Natural killer cell treated with Interleukin-12 subunit alpha and Interleukin-12 subunit beta and Interleukin-15 and Interleukin-18, amount 100 ng/mL, for 72 hours (primary cell): ENCODE data around the gene CTSG. TPM values are rescaled to one million over a fixed set of nuclear protein-coding genes. Genes with fewer than 3 reads are reported as not detected.
"Not testable (repeated sequence)": the region's sequence is repeated elsewhere in the genome, so short reads cannot be mapped to it uniquely, and the experiment has no call there.

Source experiments
- ATAC-seq, 2 donors: fragments of 150-1000 bp; cut with Tn5 transposase in 1 of 2; sonication (Bioruptor Pico), chemical (Tn5 transposase) in 1 of 2; 2 replicates each; pipeline ENCODE4 v1.10.0; 2021
- DNase-seq: peaks from one replicate; pipeline ENCODE4 v3.0.0; 2022; ENCODE audit warnings: low spot score
- H3K27ac Mint-ChIP-seq, 2 donors: 1 replicate in 1 of 2; 2 replicates in 1 of 2; pipeline ENCODE4 v1.8.0; 2022; ENCODE audit warnings: mixed read lengths in 2 of 2, mild to moderate bottlenecking in 1 of 2, moderate library complexity in 1 of 2
- H3K27me3 Mint-ChIP-seq, 2 donors: 1 replicate in 1 of 2; 2 replicates in 1 of 2; pipeline ENCODE4 v1.8.0; 2022; ENCODE audit warnings: mixed read lengths in 2 of 2
- H3K36me3 Mint-ChIP-seq: one replicate; pipeline ENCODE4 v1.8.0; 2022; ENCODE audit warnings: mixed read lengths
- H3K4me1 Mint-ChIP-seq, 2 donors: 1 replicate in 1 of 2; 2 replicates in 1 of 2; pipeline ENCODE4 v1.8.0; 2022; ENCODE audit warnings: low read depth in 2 of 2, mixed read lengths in 2 of 2, mild to moderate bottlenecking in 1 of 2
- H3K4me3 Mint-ChIP-seq: one replicate; pipeline ENCODE4 v1.8.0; 2022; ENCODE audit warnings: mixed read lengths
- H3K9me3 Mint-ChIP-seq: 2 replicates; pipeline ENCODE4 v1.8.0; 2022; ENCODE audit warnings: mixed read lengths
- total RNA-seq, 2 donors: library from RNA; stranded (reverse); gene quantifications; one replicate each; pipeline ENCODE4 v1.2.3, GENCODE V29; 2022

CTSG gene
- total RNA-seq, 2 donors from 2014 or later: not detected

GRCh38 chr14:24584402-24584801, 8.4 kb upstream of the CTSG start:
- not testable (repeated sequence) for H3K4me1 Mint-ChIP-seq, H3K4me3 Mint-ChIP-seq, H3K9me3 Mint-ChIP-seq, H3K27ac Mint-ChIP-seq, ATAC-seq, H3K27me3 Mint-ChIP-seq, DNase-seq
- peaks cover 11% of the 10 kb centered on the region for H3K36me3 Mint-ChIP-seq

DNA sequence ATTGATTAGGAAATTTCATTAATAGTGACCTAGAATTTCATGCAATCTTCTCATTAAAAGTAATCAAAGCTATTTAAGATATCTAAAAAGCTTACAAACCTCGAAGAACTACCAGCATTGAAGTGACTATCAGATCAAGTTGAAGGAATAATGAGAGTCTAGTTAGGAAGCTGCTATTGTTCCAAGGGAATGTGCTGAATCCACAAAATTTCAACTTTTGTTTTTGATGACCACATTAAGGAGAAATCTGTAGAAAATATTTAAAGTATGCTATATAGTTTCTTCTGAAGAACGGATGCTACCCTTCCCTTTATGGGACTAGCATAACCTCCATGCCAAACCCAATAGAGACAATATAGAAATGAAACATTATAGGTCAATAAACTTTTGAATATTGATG, 2.5 kb upstream of the CTSG start:
- no peak for DNase-seq
- Mint-ChIP-seq H3K9me3 (no peaks in the 10 kb centered on the region), H3K36me3 (no peaks in the 10 kb centered on the region), H3K4me3 (no peak overlapping the region), H3K27ac (no peak overlapping the region), H3K27me3 (no peaks in the 10 kb centered on the region), H3K4me1 (peaks cover 0 to 4% of the 10 kb centered on the region in 2 donors)
- no peak for ATAC-seq

GRCh38 chr14:24576771-24577170, 721 bp upstream of the CTSG start:
- no peaks in the 10 kb centered on the region for H3K36me3 Mint-ChIP-seq
- no peaks in the 10 kb centered on the region for H3K27me3 Mint-ChIP-seq
- H3K27ac Mint-ChIP-seq: no peak overlapping the region
- ATAC-seq (no peak), DNase-seq (no peak)
- peaks cover 0 to 4% of the 10 kb centered on the region in 2 donors for H3K4me1 Mint-ChIP-seq
- no peaks in the 10 kb centered on the region for H3K9me3 Mint-ChIP-seq
- no peak overlapping the region for H3K4me3 Mint-ChIP-seq

DNA sequence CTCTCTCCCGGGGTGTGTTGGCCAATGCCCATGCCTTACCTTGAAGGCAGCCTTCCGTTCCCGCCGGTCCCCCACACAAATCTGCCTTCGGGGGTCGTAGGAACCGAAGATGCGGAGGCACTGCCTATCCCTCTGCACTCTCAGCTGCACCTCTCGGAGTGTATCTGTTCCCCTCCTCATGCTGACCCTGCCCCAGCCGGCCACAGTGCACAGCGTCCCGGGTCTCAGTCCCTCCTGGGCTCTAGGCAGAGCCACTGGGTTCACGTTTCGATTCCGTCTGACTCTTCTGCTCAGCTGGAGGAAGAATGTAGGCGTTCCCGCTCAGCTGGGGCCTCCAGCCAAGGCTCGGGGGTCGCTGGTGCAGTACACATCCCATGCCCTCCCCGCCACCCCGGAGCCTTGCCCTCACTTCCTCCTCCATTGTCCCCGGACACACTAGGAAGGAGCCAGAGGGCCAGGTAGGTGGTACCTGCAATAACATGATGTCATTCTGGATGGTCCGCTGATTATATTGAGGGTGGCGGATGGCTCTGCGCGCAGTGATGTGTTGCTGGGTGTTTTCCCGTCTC, 1.8 kb downstream of the CTSG start:
- no peak for DNase-seq
- H3K27ac Mint-ChIP-seq: no peak overlapping the region
- no peak for ATAC-seq
- no peaks in the 10 kb centered on the region for H3K36me3 Mint-ChIP-seq
- H3K4me3 Mint-ChIP-seq: no peak overlapping the region
- peaks cover 0 to 3% of the 10 kb centered on the region in 2 donors for H3K27me3 Mint-ChIP-seq
- peaks cover 0 to 4% of the 10 kb centered on the region in 2 donors for H3K4me1 Mint-ChIP-seq
- no peaks in the 10 kb centered on the region for H3K9me3 Mint-ChIP-seq

GRCh38 chr14:24566318-24566717, 9.7 kb downstream of the CTSG start:
- Mint-ChIP-seq H3K9me3 (peaks cover 13% of the 10 kb centered on the region), H3K27ac (no peak overlapping the region), H3K27me3 (peaks cover 0 to 3% of the 10 kb centered on the region in 2 donors), H3K36me3 (peaks cover 33% of the 10 kb centered on the region), H3K4me3 (no peak overlapping the region), H3K4me1 (peaks cover 8 to 14% of the 10 kb centered on the region in 2 donors)
- peak in 1 of 2 donors; percentile 46 for ATAC-seq
- no peak for DNase-seq

DNA sequence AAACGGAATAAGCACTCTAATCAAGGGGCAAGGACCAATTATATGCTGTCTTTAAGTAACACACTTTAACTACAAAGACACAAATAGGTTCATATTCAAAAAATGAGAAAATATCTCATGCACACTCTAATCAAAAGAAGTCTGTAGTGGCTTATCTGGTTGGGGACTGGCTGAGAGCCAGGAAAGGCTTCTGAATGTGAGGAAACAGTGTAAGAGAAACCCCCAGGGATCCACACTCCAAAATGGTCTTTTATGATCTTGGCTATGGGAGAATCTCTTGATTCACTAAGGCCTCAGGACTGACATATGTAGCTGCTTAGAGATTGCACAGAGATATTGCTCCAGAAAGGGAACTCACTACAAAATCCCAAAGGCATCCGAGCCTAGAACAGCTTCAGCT, 10.3 kb downstream of the CTSG start:
- Mint-ChIP-seq H3K27ac (no peak overlapping the region), H3K4me3 (no peak overlapping the region), H3K9me3 (peaks cover 13% of the 10 kb centered on the region), H3K4me1 (peaks cover 8 to 14% of the 10 kb centered on the region in 2 donors), H3K27me3 (no peaks in the 10 kb centered on the region), H3K36me3 (peaks cover 33% of the 10 kb centered on the region)
- ATAC-seq: no peak
- DNase-seq: no peak

- ATAC-seq (no peak), DNase-seq (no peak)
- peaks cover 11% of the 10 kb centered on the region for H3K9me3 Mint-ChIP-seq
- H3K27ac Mint-ChIP-seq: no peak overlapping the region
- peaks cover 8 to 14% of the 10 kb centered on the region in 2 donors for H3K4me1 Mint-ChIP-seq
- H3K4me3 Mint-ChIP-seq: no peak overlapping the region
- H3K27me3 Mint-ChIP-seq: peaks cover 0 to 2% of the 10 kb centered on the region in 2 donors
- peaks cover 33% of the 10 kb centered on the region for H3K36me3 Mint-ChIP-seq
Observed at GRCh38 chr14:24563505-24563904, 12.5 kb downstream of the CTSG start.

GRCh38 chr14:24556756-24557155, 19.3 kb downstream of the CTSG start:
- Mint-ChIP-seq H3K27ac (no peak overlapping the region), H3K36me3 (no peaks in the 10 kb centered on the region), H3K27me3 (peaks cover 0 to 2% of the 10 kb centered on the region in 2 donors), H3K9me3 (peaks cover 3% of the 10 kb centered on the region), H3K4me1 (no peaks in the 10 kb centered on the region), H3K4me3 (no peak overlapping the region)
- ATAC-seq (no peak), DNase-seq (no peak)

DNA sequence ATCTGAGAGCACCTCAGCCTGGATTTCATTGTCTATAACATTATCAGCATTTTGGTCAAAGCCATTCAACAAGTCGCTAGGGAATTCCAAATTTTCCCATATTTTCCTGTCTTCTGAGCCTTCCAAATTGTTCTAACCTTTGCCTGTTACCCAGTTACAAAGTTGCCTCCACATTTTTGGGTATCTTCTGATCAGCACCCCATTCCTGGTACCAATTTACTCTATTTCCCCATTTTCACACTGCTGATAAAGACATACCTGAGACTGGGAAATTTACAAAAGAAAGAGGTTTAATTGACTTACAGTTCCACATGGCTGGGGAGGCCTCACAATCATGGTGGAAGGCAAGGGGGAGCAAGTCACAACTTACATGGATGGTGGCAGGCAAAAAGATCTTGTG, 27.0 kb downstream of the CTSG start:
- H3K27me3 Mint-ChIP-seq, DNase-seq, H3K4me1 Mint-ChIP-seq, H3K27ac Mint-ChIP-seq, ATAC-seq, H3K4me3 Mint-ChIP-seq: not testable (repeated sequence)
- H3K36me3 Mint-ChIP-seq: peaks cover 36% of the 10 kb centered on the region
- H3K9me3 Mint-ChIP-seq: peaks cover 16% of the 10 kb centered on the region

GRCh38 chr14:24542346-24542936, 33.6 kb downstream of the CTSG start:
- H3K27ac Mint-ChIP-seq: no peak overlapping the region
- peaks cover 4% of the 10 kb centered on the region for H3K9me3 Mint-ChIP-seq
- no peak for ATAC-seq

DNA sequence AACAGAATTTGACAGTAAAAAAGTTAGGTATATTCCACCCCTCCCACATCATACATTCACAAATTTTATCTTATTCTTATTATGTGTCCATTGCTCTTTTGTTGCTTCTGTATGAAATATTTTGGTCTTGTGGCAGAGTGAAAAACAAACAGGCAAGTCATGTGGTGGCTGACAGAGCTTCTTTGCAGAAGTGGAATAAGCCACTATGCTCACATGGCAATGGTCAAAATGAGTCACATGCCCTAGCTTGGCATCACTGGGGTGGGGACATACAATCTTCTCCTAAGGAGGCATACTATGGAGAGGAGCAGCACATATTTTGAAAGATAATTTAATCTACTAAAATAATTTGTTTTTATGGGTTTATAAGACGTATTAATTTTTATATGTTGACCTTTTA, 40.3 kb downstream of the CTSG start:
- Mint-ChIP-seq H3K4me1 (peaks cover 13 to 20% of the 10 kb centered on the region in 2 donors), H3K36me3 (peaks cover 15% of the 10 kb centered on the region), H3K4me3 (no peak overlapping the region), H3K27ac (no peak overlapping the region), H3K9me3 (no peaks in the 10 kb centered on the region), H3K27me3 (no peaks in the 10 kb centered on the region)
- ATAC-seq (peak in 1 of 2 donors; percentile 73), DNase-seq (no peak)

More at GRCh38 chr14:24542346-24542936, 33.6 kb downstream of the CTSG start:
- Mint-ChIP-seq H3K4me1 (peaks cover 6 to 8% of the 10 kb centered on the region in 2 donors), H3K36me3 (peaks cover 32% of the 10 kb centered on the region), H3K27me3 (peaks cover 3 to 6% of the 10 kb centered on the region in 2 donors), H3K4me3 (no peak overlapping the region)
- no peak for DNase-seq

DNA sequence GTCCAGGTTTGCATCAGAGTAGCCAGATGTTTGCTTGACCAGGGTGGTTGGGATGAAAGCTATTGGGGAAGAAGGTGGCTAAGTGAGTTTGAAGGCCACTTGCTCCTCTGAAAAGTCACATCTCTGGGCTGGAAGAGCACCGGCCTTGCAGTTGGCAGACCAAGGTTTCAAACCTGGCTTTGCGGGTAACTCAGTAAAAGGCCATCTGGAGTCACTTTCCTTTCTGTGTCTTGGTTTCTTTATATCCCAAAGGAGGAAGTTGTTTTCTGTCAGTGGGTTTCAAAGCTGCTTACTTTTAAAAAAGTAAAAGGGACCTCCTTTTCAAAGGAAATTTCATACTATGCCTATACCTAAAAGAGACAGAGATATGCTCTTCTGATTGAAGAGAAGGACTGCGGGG, 41.8 kb downstream of the CTSG start:
- ATAC-seq (no peak), DNase-seq (no peak)
- Mint-ChIP-seq H3K27me3 (no peaks in the 10 kb centered on the region), H3K27ac (no peak overlapping the region), H3K4me1 (peaks cover 9 to 15% of the 10 kb centered on the region in 2 donors), H3K36me3 (peaks cover 3% of the 10 kb centered on the region), H3K9me3 (no peaks in the 10 kb centered on the region), H3K4me3 (no peak overlapping the region)

GRCh38 chr14:24525877-24526620, 50.0 kb downstream of the CTSG start:
- H3K4me3 Mint-ChIP-seq, H3K27ac Mint-ChIP-seq, ATAC-seq, H3K4me1 Mint-ChIP-seq, DNase-seq, H3K9me3 Mint-ChIP-seq, H3K36me3 Mint-ChIP-seq: not testable (repeated sequence)
- H3K27me3 Mint-ChIP-seq: peaks cover 10% of the 10 kb centered on the region in 2 donors
